T-cell (primary cell): ENCODE results near the gene SCYL1. TPM values are rescaled to one million over a fixed set of nuclear protein-coding genes. Genes with fewer than 3 reads are reported as not detected.
A peak's percentile ranks its signal among the peaks of the same experiment; 100 is the strongest.

ENCODE experiments used
- ATAC-seq, 4 experiments: fragments of 200-7000 bp in 3 of 4; fragments of 150-1000 bp in 1 of 4; cut with Tn5 transposase; replicated peaks in 1 of 4; 1 replicate in 3 of 4; 2 replicates in 1 of 4; pipeline ENCODE4 v1.10.0; 2021; ENCODE audit warnings: moderate library complexity in 3 of 4, mild to moderate bottlenecking in 2 of 4, moderate number of reproducible peaks in 1 of 4
- CTCF ChIA-PET, 2 donors: fragments of 300-600 bp; sonication (Branson Sonifier 250); formaldehyde crosslinking; loops; one replicate each; lab custom pipeline; 2022; ENCODE audit warnings: antibody characterized with exemption in 2 of 2; lab: Charles Lee
- POLR2A ChIA-PET, 2 donors: fragments of 300-600 bp; sonication (Branson Sonifier 250); formaldehyde crosslinking; loops; one replicate each; lab custom pipeline; 2022; ENCODE audit warnings: antibody characterized with exemption in 2 of 2; lab: Charles Lee
- DNase-seq, 35 experiments: peaks; one replicate each; pipeline versions ENCODE4 v3.0.0 to v3.0.0-alpha.2; 2013 to 2023
- H3K27ac ChIP-seq: one replicate; pipeline ENCODE4 v1.5.1; 2013; ENCODE audit warnings: low read length
- H3K27me3 ChIP-seq, 2 experiments: replicated peaks in 1 of 2; 1 replicate in 1 of 2; 2 replicates in 1 of 2; pipeline versions ENCODE4 v1.6.1 to v1.7.0; 2013; ENCODE audit warnings: low read length in 1 of 2, mixed read lengths in 1 of 2; ENCODE audit not compliant: control insufficient read depth in 2 of 2, insufficient read depth in 2 of 2; ENCODE audit errors: extremely low read depth in 1 of 2
- H3K36me3 ChIP-seq, 2 donors: 1 replicate in 1 of 2; 2 replicates in 1 of 2; pipeline versions ENCODE4 v1.6.1 to v1.7.0; 2013; ENCODE audit warnings: low read length in 1 of 2; ENCODE audit not compliant: control insufficient read depth in 2 of 2, insufficient read depth in 1 of 2; ENCODE audit errors: extremely low read depth in 1 of 2
- H3K4me1 ChIP-seq, 2 experiments: 1 replicate in 1 of 2; 2 replicates in 1 of 2; pipeline versions ENCODE4 v1.6.1 to v1.7.0; 2013; ENCODE audit warnings: low read length in 2 of 2, mixed read lengths in 1 of 2; ENCODE audit not compliant: insufficient read depth in 2 of 2, control insufficient read depth in 1 of 2; ENCODE audit errors: extremely low read depth in 1 of 2
- H3K4me3 ChIP-seq, 2 donors: 1 replicate in 1 of 2; 2 replicates in 1 of 2; pipeline versions ENCODE4 v1.5.1 to v1.7.0; 2013; ENCODE audit warnings: mild to moderate bottlenecking in 2 of 2, low read length in 1 of 2, moderate library complexity in 1 of 2; ENCODE audit not compliant: control insufficient read depth in 1 of 2; ENCODE audit errors: extremely low read depth in 1 of 2
- H3K9me3 ChIP-seq: 2 replicates; pipeline ENCODE4 v1.7.0; 2013
- H3K27ac Mint-ChIP-seq, 2 donors: one replicate each; pipeline ENCODE4 v1.8.0; 2020 to 2021; ENCODE audit warnings: mild to moderate bottlenecking in 2 of 2, mixed read lengths in 2 of 2
- H3K27me3 Mint-ChIP-seq, 2 donors: one replicate each; pipeline ENCODE4 v1.8.0; 2021 to 2022; ENCODE audit warnings: mixed read lengths in 2 of 2
- H3K36me3 Mint-ChIP-seq: one replicate; pipeline ENCODE4 v1.8.0; 2021; ENCODE audit warnings: mixed read lengths
- H3K4me1 Mint-ChIP-seq, 3 donors: one replicate each; pipeline ENCODE4 v1.8.0; 2020 to 2022; ENCODE audit warnings: mixed read lengths in 3 of 3, mild to moderate bottlenecking in 1 of 3
- H3K4me3 Mint-ChIP-seq, 3 donors: one replicate each; pipeline ENCODE4 v1.8.0; 2020 to 2022; ENCODE audit warnings: mild to moderate bottlenecking in 3 of 3, mixed read lengths in 3 of 3, moderate library complexity in 3 of 3
- H3K9me3 Mint-ChIP-seq, 3 donors: one replicate each; pipeline ENCODE4 v1.8.0; 2020 to 2022; ENCODE audit warnings: mixed read lengths in 3 of 3
- WGBS: methylation state at CpG from one replicate; pipeline ENCODE4 v1.1.5; 2013; ENCODE audit warnings: missing lambda C conversion rate; ENCODE audit not compliant: insufficient coverage; 5-methylcytosine and 5-hydroxymethylcytosine counted together
- total RNA-seq, 35 experiments: library from RNA in 6 of 35; stranded (reverse) in 6 of 35; fragments of 120-200 nt in 1 of 35; gene quantifications; one replicate each; pipeline versions ENCODE4 v1.2.1 to v1.2.4 and lab custom pipeline; 2013 to 2026

Gene SCYL1
- total RNA-seq, 5 donors from 2014 or later (not counting 1 experiment from before 2014, with no cell fraction given) = 66.4 to 96.8 (median 76.8) TPM

GRCh38 chr11:65548395-65548794 is 23.5 kb downstream of the SCYL1 start:
- ChIA-PET CTCF (interaction anchor here in 1 of 2 donors (0.5 kb wide), 1 partner anchor 172 kb away, joined by 4 read pairs; no protein-coding TSS in a partner anchor), POLR2A (no interaction called here)
- Histone ChIP-seq H3K36me3 (peaks cover 3 to 21% of the 10 kb centered on the region in 2 donors), H3K27ac (peak overlapping the region; percentile 34), H3K27me3 (no peaks in the 10 kb centered on the region), H3K4me1 (peaks cover 17 to 64% of the 10 kb centered on the region in 2 experiments), H3K4me3 (no peak overlapping the region), H3K9me3 (no peaks in the 10 kb centered on the region)
- Mint-ChIP-seq H3K4me3 (peak overlapping the region in 2 of 3 donors; percentile 45 to 79), H3K36me3 (peaks cover 16% of the 10 kb centered on the region), H3K9me3 (no peaks in the 10 kb centered on the region), H3K27ac (peak overlapping the region; percentile 84 to 85), H3K27me3 (no peaks in the 10 kb centered on the region), H3K4me1 (peaks cover 57 to 76% (median 69%) of the 10 kb centered on the region in 3 donors)
- 86% methylated on average over 3 of the region's 3 CpGs for WGBS
- no peak for ATAC-seq
- DNase-seq = no peak

GRCh38 chr11:65549096-65549495 is 24.2 kb downstream of the SCYL1 start:
- CTCF ChIA-PET = interaction anchor here in 1 of 2 donors (0.7 kb wide), 1 partner anchor 18 kb away, joined by 5 read pairs; no protein-coding TSS in a partner anchor
- peak overlapping the region in 1 of 3 donors; percentile 79 for H3K4me3 Mint-ChIP-seq
- peak overlapping the region; percentile 2 for H3K27ac ChIP-seq

GRCh38 chr11:65551572-65552387 is 26.9 kb downstream of the SCYL1 start:
- no peaks in the 10 kb centered on the region for H3K9me3 Mint-ChIP-seq
- Histone ChIP-seq H3K27me3 (no peaks in the 10 kb centered on the region), H3K36me3 (peaks cover 3 to 21% of the 10 kb centered on the region in 2 donors), H3K4me3 (no peak overlapping the region), H3K9me3 (no peaks in the 10 kb centered on the region), H3K27ac (peak overlapping the region; percentile 4), H3K4me1 (peaks cover 31 to 86% of the 10 kb centered on the region in 2 experiments)
- H3K4me1 Mint-ChIP-seq = peaks cover 68 to 79% (median 73%) of the 10 kb centered on the region in 3 donors
- peaks cover 16% of the 10 kb centered on the region for H3K36me3 Mint-ChIP-seq
- DNase-seq = peak in 24 of 35 experiments; percentile 27 to 77 (median 53)
- WGBS = 46% methylated on average over 16 of the region's 17 CpGs
- peak overlapping the region; percentile 70 to 71 for H3K27ac Mint-ChIP-seq
- H3K4me3 Mint-ChIP-seq = peak overlapping the region; percentile 10 to 91 (median 32)
- CTCF ChIA-PET = interaction anchor here (0.5 to 0.8 kb wide), 2 partner anchors 11 to 12 kb away, joined by 3 read pairs; no protein-coding TSS in a partner anchor
- peak; percentile 29 to 57 (median 44) for ATAC-seq
- POLR2A ChIA-PET = interaction anchor here in 1 of 2 donors (1.1 kb wide), 2 partner anchors 14 to 20 kb away, joined by 3 to 4 read pairs; no protein-coding TSS in a partner anchor
- no peaks in the 10 kb centered on the region for H3K27me3 Mint-ChIP-seq

More at GRCh38 chr11:65549096-65549495, 24.2 kb downstream of the SCYL1 start:
- H3K4me3 ChIP-seq = no peak overlapping the region
- Mint-ChIP-seq H3K9me3 (no peaks in the 10 kb centered on the region), H3K36me3 (peaks cover 16% of the 10 kb centered on the region), H3K4me1 (peaks cover 57 to 76% (median 64%) of the 10 kb centered on the region in 3 donors), H3K27ac (peak overlapping the region; percentile 22 to 84), H3K27me3 (no peaks in the 10 kb centered on the region)
- WGBS = no CpG with 5 or more reads among the region's 3 CpGs
- H3K4me1 ChIP-seq = peaks cover 19 to 71% of the 10 kb centered on the region in 2 experiments
- no peak for DNase-seq
- POLR2A ChIA-PET = interaction anchor here in 1 of 2 donors (0.6 to 0.8 kb wide), 2 partner anchors 46 to 61 kb away, joined by 3 to 12 read pairs; no protein-coding TSS in a partner anchor
- H3K36me3 ChIP-seq = peaks cover 3 to 21% of the 10 kb centered on the region in 2 donors
- no peak for ATAC-seq
- H3K9me3 ChIP-seq = no peaks in the 10 kb centered on the region
- no peaks in the 10 kb centered on the region for H3K27me3 ChIP-seq

- POLR2A ChIA-PET = interaction anchor here in 1 of 2 donors (1.1 kb wide), 2 partner anchors 13 to 19 kb away, joined by 3 to 4 read pairs; no protein-coding TSS in a partner anchor
Measured at GRCh38 chr11:65552388-65552951, 27.6 kb downstream of the SCYL1 start.

GRCh38 chr11:65553301-65554001 is 28.6 kb downstream of the SCYL1 start:
- WGBS = 35% methylated on average over 36 of the region's 37 CpGs
- H3K4me1 Mint-ChIP-seq = peaks cover 65 to 73% (median 65%) of the 10 kb centered on the region in 3 donors
- no peaks in the 10 kb centered on the region for H3K27me3 Mint-ChIP-seq
- no peaks in the 10 kb centered on the region for H3K27me3 ChIP-seq
- POLR2A ChIA-PET = interaction anchor here in 1 of 2 donors (0.5 to 0.6 kb wide), 2 partner anchors 13 to 89 kb away, joined by 3 read pairs; no protein-coding TSS in a partner anchor
- no peaks in the 10 kb centered on the region for H3K9me3 Mint-ChIP-seq
- H3K27ac Mint-ChIP-seq = peak overlapping the region; percentile 52 to 64
- H3K36me3 Mint-ChIP-seq = peaks cover 16% of the 10 kb centered on the region
- DNase-seq = peak; percentile 70 to 89 (median 79)
- H3K4me1 ChIP-seq = peaks cover 27 to 78% of the 10 kb centered on the region in 2 experiments
- H3K4me3 Mint-ChIP-seq = peak overlapping the region; percentile 36 to 91 (median 55)
- H3K27ac ChIP-seq = peak overlapping the region; percentile 47
- no peaks in the 10 kb centered on the region for H3K9me3 ChIP-seq
- peaks cover 3 to 21% of the 10 kb centered on the region in 2 donors for H3K36me3 ChIP-seq
- peak overlapping the region; percentile 23 to 38 for H3K4me3 ChIP-seq
- CTCF ChIA-PET = interaction anchor here (0.5 to 0.9 kb wide), 6 partner anchors 8 to 759 kb away, joined by 3 to 5 read pairs (median 3); no protein-coding TSS in a partner anchor
- ATAC-seq = peak; percentile 70 to 85 (median 72)

More at GRCh38 chr11:65552388-65552951, 27.6 kb downstream of the SCYL1 start:
- Histone ChIP-seq H3K9me3 (no peaks in the 10 kb centered on the region), H3K36me3 (peaks cover 3 to 21% of the 10 kb centered on the region in 2 donors), H3K27ac (peak overlapping the region; percentile 47), H3K27me3 (no peaks in the 10 kb centered on the region), H3K4me1 (peaks cover 34 to 86% of the 10 kb centered on the region in 2 experiments), H3K4me3 (no peak overlapping the region)
- no peak for DNase-seq
- Mint-ChIP-seq H3K4me3 (peak overlapping the region; percentile 10 to 91 (median 32)), H3K27me3 (no peaks in the 10 kb centered on the region), H3K9me3 (no peaks in the 10 kb centered on the region), H3K4me1 (peaks cover 73 to 81% (median 75%) of the 10 kb centered on the region in 3 donors), H3K36me3 (peaks cover 16% of the 10 kb centered on the region), H3K27ac (peak overlapping the region; percentile 70 to 71)
- CTCF ChIA-PET = interaction anchor here (0.5 to 0.9 kb wide), 3 partner anchors 11 to 13 kb away, joined by 3 to 5 read pairs (median 3); no protein-coding TSS in a partner anchor
- 63% methylated on average over 8 of the region's 9 CpGs for WGBS
- ATAC-seq = peak in 1 of 4 experiments; percentile 0
